NCI-H146 treated with DMSO at 0.1 percent for 48 hours (cell line): Measurements from ENCODE around the gene CHRM2.

Source experiments
- DNase-seq: peaks from one replicate; lab custom pipeline; 2025; ENCODE audit not compliant: unreplicated experiment; lab: John Stamatoyannopoulos, UW

The CHRM2 gene

DNA sequence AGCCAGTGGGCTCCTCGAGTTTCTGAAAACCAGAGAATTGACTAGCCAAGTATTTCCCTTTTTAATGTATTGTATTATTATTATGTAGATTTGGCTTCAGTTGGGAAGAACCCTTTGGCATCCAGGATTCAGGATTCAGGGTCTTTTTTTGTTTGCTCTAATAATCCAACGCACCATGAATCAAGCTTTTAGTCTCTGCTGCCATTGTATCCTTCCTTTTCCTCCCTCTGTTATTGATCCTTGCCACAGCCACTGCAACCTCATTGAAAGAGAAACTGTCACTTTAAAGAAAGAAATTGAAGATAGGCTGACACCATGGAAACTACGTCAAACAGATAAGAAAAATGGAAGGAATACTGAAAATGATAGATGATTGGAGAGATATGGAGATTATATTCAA is 150.0 kb downstream of the CHRM2 start:
- DNase-seq = no peak

DNA sequence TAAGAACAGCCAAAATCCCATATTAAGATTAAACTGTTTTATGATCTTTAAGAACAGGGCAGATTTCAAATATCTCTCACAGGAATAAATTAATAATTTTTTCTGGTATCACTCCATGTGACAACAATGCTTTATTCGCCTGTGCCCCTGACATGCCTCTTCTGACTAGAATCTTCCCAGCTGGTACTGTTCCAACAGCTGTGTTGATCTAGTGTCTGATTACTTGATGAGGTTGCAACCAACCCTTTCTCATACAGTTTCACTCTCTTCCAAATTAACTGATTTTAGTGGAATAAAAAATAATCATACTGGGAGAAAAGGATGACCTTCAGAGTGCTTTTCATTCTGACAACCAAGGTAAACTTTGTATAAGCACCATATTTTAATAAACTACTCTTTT is 151.9 kb downstream of the CHRM2 start:
- no peak for DNase-seq

DNA sequence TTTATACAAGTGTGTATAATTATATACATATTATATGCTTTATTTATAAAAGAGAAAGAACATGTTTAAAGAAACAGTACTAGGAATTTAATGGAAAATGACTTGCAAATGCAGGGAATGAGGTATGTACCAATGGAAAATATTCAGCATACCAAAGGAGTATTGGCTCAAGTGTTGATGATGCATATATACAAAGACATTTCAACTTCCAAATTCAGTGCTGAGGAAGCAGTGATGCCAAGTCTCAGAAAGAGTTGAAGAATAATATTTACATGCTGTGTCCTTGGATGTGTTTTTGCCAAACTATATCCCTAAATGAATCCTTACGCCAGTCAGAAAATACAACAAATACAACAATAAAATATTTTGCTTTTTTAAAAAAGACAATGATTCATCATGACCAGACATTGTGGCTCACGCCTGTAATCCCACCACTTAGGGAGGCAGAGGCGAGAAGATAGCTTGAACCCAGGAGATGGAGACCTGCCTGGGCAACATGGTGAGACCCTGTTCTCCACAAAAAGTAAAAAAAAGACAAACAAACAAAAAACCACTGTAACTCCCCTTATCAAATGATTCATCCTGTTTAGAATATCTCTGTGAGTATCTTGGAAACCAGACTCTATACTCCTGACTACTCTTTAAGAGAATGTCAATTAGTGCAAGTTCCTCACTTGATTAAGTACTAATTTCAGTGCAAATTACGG is 157.2 kb downstream of the CHRM2 start:
- DNase-seq = no peak

DNA sequence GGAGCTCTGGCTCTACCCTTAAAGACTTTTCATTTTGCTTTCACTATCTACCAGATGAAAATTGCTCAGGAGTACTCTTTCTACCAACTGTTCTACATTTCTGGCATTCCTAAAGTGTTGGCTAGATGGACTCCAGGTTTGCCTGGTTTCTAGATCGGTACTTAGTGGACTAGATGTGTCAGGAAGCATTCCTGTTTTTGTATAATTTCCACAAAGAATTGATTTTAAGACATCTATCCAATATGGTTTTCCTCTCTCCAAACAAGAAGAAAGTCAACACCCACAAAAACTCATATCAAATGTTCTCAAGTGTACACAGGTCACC is 157.7 kb downstream of the CHRM2 start:
- no peak for DNase-seq

DNA sequence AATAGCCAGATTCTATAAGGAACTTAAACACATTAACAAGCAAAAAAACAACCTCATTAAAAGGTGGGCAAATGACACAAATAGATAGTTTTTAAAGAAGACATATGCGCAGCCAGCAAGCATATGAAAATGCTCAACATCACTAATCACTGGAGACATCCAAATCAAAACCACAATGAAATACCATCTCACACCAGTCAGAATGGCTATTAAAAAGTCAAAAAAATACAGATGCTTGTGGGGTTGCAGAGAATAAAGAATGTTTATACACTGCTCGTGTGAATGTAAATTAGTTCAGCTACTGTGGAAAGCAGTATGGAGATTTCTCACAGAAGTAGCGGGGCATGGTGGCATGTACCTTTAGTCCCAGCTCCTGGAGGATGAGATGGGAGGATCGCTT is 164.0 kb downstream of the CHRM2 start:
- DNase-seq = no peak

DNA sequence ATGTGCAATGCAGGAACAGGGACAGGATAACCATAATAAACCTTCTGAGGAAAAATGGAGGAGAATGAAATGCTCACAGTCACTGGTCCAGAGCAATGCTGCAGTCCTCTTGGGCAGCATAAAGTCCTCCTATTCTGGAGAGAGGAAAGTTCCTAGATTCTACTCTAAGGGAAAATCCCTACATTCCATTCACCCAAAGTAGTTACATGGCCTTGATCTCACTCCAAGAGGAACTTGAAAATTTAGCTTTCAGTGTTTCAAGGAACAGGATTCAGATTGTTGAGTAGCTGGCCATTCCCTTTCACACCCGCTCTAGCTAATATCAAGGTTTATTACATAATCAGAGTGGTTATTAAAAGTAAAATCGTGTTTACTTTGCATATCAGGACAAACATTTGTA is 168.3 kb downstream of the CHRM2 start:
- no peak for DNase-seq

DNA sequence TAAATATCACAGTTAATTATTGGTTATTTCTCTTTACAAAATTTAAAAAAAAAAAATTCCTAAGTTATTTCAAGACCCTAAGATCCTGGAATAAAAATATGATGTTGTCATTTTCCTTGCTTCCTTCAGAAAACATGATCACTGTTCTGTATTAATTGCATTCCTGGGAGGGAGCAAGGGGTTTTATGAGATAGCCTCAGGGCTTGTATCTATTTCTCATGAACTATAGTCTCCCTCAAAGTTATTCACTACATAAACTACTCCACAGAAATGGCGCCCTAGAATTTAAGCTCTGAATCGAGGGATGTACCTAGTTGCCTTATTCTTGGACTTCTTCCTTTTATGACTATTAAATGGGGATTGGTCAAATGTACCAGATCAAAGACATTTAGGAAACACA is 170.3 kb downstream of the CHRM2 start:
- no peak for DNase-seq

DNA sequence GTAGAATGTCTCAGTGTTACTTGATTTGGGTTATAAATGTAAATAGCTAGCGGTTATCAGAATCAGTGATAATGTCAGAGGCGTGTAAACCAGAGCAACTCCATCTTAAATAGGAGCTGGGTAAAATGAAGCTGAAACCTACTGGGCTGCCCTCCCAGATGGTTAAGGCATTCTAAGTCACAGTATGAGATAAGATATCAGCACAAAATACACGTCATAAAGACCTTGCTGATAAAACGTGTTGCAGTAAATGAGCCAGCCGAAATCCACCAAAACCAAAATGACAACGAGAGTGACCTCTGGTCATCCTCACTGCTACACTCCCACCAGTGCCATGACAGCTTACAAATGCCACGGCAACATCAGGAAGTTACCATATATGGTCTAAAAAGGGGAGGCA is 172.3 kb downstream of the CHRM2 start:
- DNase-seq = no peak

DNA sequence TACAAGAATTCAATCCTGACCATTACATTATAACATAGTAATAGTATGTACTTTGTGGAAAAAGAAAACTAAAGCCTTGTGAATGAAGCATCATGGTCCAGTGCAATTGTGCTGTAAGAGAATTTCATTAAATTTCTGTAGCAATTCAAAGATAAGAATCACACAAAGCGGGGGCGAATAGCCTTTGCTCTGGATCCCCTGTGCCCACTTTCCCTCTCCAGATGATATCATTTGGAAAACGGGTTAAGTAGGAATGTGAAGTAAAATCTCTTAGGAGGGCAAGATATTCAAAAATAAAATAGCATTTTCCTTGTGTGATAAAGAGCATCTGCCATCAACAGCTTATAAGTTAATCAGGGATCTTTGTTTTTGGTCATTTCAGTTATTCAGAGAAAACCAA is 177.1 kb downstream of the CHRM2 start:
- no peak for DNase-seq

DNA sequence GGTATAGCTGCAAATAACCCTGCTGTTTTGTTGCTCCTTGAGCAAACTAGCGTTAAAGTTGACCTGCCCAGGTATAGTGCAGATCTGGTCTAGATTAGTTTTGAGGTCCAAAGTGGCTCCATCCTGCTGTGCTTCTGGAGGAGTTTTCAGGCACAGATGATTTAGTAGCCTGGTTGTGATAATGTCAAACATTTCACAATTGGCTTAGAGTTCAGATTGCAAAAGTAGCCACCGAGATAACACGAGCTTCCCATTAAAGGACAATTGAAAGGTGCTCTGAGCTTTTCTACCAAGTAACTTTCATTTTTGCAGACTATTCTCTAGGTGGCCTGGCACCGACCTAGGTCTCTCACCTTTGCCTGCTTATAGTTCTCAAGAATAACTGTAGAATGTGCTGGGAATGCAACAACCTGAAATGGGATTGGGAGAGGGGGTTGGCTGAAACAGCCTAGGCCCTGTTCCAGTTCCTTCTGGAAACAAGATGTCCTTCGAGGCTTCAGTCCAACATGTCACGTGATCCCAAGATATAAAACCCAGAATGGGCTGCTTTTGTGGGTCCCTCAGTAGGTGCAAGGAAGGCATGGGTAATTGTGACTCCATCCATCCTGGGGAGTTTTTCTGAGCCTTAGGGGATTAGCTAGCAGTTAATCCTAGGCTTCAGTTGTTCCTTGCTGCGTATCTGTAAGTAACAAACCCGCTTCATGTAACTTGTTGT is 201.0 kb downstream of the CHRM2 start:
- DNase-seq = no peak
